Ectodermal cell (in vitro differentiated cells): ENCODE data around the gene SLC25A47. TPM values are rescaled to one million over a fixed set of nuclear protein-coding genes. Genes with fewer than 3 reads are reported as not detected.

ENCODE experiments used
- H3K27ac ChIP-seq: 2 replicates; pipeline ENCODE4 v1.7.0; 2013; ENCODE audit warnings: mild to moderate bottlenecking, low read depth, low read length; ENCODE audit not compliant: insufficient read depth, poor library complexity, severe bottlenecking
- H3K27me3 ChIP-seq: 2 replicates; pipeline ENCODE4 v1.7.0; 2013; ENCODE audit warnings: mild to moderate bottlenecking, low read length; ENCODE audit not compliant: insufficient read depth, control insufficient read depth, poor library complexity, severe bottlenecking
- H3K36me3 ChIP-seq: one replicate; pipeline ENCODE4 v1.7.0; 2013; ENCODE audit warnings: low read length; ENCODE audit not compliant: control insufficient read depth, insufficient read depth
- H3K4me1 ChIP-seq: one replicate; pipeline ENCODE4 v1.7.0; 2013; ENCODE audit warnings: low read length; ENCODE audit not compliant: control insufficient read depth, insufficient read depth
- H3K4me3 ChIP-seq: 2 replicates; pipeline ENCODE4 v1.7.0; 2013; ENCODE audit warnings: low read depth, low read length, control low read depth; ENCODE audit not compliant: insufficient read depth
- H3K9me3 ChIP-seq: 2 replicates; pipeline ENCODE4 v1.7.0; 2013; ENCODE audit warnings: mild to moderate bottlenecking, low read length, moderate library complexity; ENCODE audit not compliant: control insufficient read depth
- WGBS, 2 experiments: methylation state at CpG; one replicate each; pipeline ENCODE4 v1.1.7; 2013; ENCODE audit warnings: missing lambda C conversion rate in 2 of 2; 5-methylcytosine and 5-hydroxymethylcytosine counted together
- polyA plus RNA-seq, 4 experiments: library from polyadenylated mRNA; stranded (reverse); fragments of 50-300 nt; gene quantifications; one replicate each; pipeline ENCODE4 v1.2.3, GENCODE V29; 2013

SLC25A47 gene, protein sequence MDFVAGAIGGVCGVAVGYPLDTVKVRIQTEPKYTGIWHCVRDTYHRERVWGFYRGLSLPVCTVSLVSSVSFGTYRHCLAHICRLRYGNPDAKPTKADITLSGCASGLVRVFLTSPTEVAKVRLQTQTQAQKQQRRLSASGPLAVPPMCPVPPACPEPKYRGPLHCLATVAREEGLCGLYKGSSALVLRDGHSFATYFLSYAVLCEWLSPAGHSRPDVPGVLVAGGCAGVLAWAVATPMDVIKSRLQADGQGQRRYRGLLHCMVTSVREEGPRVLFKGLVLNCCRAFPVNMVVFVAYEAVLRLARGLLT
- polyA plus RNA-seq (2013, experiment 1 of 4), result not detected
- polyA plus RNA-seq (2013, experiment 2 of 4), result not detected
- not detected for polyA plus RNA-seq (2013, experiment 3 of 4)
- not detected for polyA plus RNA-seq (2013, experiment 4 of 4)

- H3K36me3 ChIP-seq, result no peaks in the 10 kb centered on the region
- WGBS, 2 experiments, result 89 to 90% methylated on average over 16 of the region's 16 CpGs
- H3K27ac ChIP-seq, result no peak within 1 kb of the TSS
These were observed at the start of gene SLC25A47 for GRCh38 chr14:100323121-100323941. Gene SLC25A47, plus strand, starts transcription at chr14:100323339. Its CDS starts 76 bp downstream, at chr14:100323415.

DNA sequence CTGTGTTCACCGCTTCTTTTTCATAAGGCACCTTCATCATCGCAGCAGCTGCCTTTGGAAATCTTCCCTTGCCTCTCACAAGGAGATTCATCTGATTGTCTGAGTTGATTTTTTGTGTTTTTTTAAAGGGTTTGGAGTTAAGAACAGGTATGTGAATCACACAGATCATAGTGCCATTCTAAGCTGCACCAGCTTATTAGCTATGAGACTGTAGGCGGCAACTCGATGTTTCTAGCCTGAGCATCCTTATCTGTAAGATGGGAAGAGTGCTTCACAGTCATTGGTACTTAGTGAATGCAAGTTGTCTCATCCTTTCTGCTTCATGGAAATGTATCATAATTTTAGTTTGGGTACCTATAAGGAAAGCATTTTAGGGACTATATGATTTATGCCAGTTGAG is 48.9 kb upstream of the SLC25A47 start:
- H3K27me3 ChIP-seq, result no peaks in the 10 kb centered on the region
- no peak overlapping the region for H3K27ac ChIP-seq
- WGBS, 2 experiments, result 96 to 97% methylated on average over 4 of the region's 4 CpGs
- peaks cover 7% of the 10 kb centered on the region for H3K36me3 ChIP-seq
- no peaks in the 10 kb centered on the region for H3K4me1 ChIP-seq
- no peaks in the 10 kb centered on the region for H3K9me3 ChIP-seq
- H3K4me3 ChIP-seq, result no peak overlapping the region

More at GRCh38 chr14:100323121-100323941, at the start of gene SLC25A47:
- Histone ChIP-seq H3K4me3 (no peak within 1 kb of the TSS), H3K27me3 (no peaks in the 10 kb centered on the region), H3K4me1 (no peaks in the 10 kb centered on the region), H3K9me3 (no peaks in the 10 kb centered on the region)

GRCh38 chr14:100275214-100275613 is 47.9 kb upstream of the SLC25A47 start:
- Histone ChIP-seq H3K27ac (no peak overlapping the region), H3K9me3 (no peaks in the 10 kb centered on the region), H3K4me3 (no peak overlapping the region), H3K4me1 (no peaks in the 10 kb centered on the region), H3K27me3 (no peaks in the 10 kb centered on the region), H3K36me3 (peaks cover 7% of the 10 kb centered on the region)
- 87 to 92% methylated on average over 6 to 7 of the region's 7 CpGs for WGBS, 2 experiments

DNA sequence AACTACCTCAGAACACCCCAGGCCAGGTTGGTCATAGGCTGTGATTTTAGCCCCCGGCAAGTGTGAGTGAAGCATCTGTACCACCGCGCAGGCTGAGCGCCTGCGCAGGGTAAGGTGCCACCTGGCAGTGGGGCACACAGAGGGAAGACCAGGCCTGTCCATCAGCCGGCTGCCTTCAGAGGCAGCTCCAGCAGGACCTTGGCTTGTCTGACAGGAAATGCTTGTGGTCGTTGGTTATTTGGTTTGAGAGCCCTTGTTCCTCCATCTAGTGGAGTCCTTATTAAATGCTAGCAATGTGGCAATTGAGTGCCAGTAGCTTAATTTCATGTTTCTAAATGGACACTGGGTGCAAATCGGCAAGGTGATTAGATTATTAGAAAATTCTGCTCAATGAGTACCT is 44.4 kb upstream of the SLC25A47 start:
- no peaks in the 10 kb centered on the region for H3K4me1 ChIP-seq
- H3K27ac ChIP-seq, result no peak overlapping the region
- H3K4me3 ChIP-seq, result no peak overlapping the region
- peaks cover 4% of the 10 kb centered on the region for H3K36me3 ChIP-seq
- H3K27me3 ChIP-seq, result no peaks in the 10 kb centered on the region
- no peaks in the 10 kb centered on the region for H3K9me3 ChIP-seq
- 94% methylated on average over 8 of the region's 8 CpGs for WGBS, 2 experiments

DNA sequence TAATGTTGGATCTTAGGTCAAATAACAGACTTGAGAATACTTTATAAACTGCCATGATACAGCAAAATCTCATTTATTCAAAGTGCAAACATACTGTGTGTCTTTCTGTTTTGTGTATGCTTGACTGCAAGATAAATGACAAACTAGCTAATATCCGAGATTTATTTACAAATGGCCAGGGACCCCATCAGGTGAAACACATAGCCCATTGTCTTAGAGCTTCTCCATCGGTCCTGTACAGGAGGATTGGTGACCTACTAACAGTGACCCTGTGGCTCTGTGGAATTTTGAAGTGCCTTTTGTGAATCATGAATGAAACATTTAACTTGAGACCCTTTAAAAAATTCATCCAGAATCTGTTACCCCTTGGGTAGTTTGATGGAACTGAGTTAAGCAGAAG is 44.0 kb upstream of the SLC25A47 start:
- Histone ChIP-seq H3K27me3 (no peaks in the 10 kb centered on the region), H3K27ac (no peak overlapping the region), H3K4me1 (no peaks in the 10 kb centered on the region), H3K36me3 (peaks cover 4% of the 10 kb centered on the region), H3K4me3 (no peak overlapping the region), H3K9me3 (no peaks in the 10 kb centered on the region)
- WGBS, 2 experiments, result 92 to 94% methylated on average over 2 of the region's 2 CpGs

- H3K4me3 ChIP-seq, result no peak overlapping the region
- no peaks in the 10 kb centered on the region for H3K27me3 ChIP-seq
- H3K9me3 ChIP-seq, result no peaks in the 10 kb centered on the region
- H3K27ac ChIP-seq, result no peak overlapping the region
- H3K36me3 ChIP-seq, result peaks cover 4% of the 10 kb centered on the region
- 94 to 96% methylated on average over 8 of the region's 8 CpGs for WGBS, 2 experiments
- H3K4me1 ChIP-seq, result no peaks in the 10 kb centered on the region
These were observed 43.6 kb upstream of the SLC25A47 start for GRCh38 chr14:100279563-100279962.

- 90 to 92% methylated on average over 11 of the region's 11 CpGs for WGBS, 2 experiments
- H3K4me3 ChIP-seq, result no peak overlapping the region
- peaks cover 4% of the 10 kb centered on the region for H3K36me3 ChIP-seq
- no peaks in the 10 kb centered on the region for H3K4me1 ChIP-seq
- no peaks in the 10 kb centered on the region for H3K27me3 ChIP-seq
- no peak overlapping the region for H3K27ac ChIP-seq
- no peaks in the 10 kb centered on the region for H3K9me3 ChIP-seq
These were observed 41.7 kb upstream of the SLC25A47 start for GRCh38 chr14:100281286-100282082.

- WGBS, 2 experiments, result 95 to 96% methylated on average over 7 of the region's 7 CpGs
- Histone ChIP-seq H3K4me3 (no peak overlapping the region), H3K27me3 (no peaks in the 10 kb centered on the region), H3K27ac (no peak overlapping the region), H3K36me3 (peaks cover 4% of the 10 kb centered on the region), H3K9me3 (no peaks in the 10 kb centered on the region), H3K4me1 (no peaks in the 10 kb centered on the region)
These were observed 41.1 kb upstream of the SLC25A47 start for GRCh38 chr14:100282083-100282350.

DNA sequence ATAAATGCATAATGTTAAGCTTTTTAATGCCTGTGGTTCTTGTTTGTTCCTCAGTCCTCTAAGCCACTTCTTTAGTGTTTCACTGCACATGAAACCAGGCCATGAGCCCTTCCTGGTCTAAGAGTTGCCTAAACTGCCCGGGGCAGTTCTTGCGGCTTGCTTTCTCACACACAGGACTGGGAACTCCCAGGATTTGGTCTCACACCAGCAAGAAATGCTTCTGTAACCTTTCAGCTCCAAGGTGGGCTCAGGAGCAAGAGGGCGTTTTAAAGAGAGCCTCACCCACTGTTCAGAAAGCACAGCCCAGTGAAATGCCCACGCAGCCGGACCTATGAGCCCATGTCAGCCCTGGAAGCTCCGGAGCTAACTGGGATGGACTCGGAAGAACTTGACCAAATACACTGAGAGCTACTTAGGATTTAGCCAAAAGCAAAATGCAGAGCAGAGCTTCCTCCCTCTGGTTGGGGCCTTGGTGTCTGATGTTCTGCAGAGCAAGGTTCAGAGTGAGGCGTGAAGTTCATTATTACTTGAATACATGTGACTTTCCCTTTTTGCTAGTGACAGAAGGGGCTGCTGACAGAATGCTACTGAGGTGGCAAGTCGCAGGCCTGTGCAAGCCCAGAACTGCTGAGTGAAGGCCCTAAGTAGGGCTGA is 40.2 kb upstream of the SLC25A47 start:
- Histone ChIP-seq H3K36me3 (no peaks in the 10 kb centered on the region), H3K27me3 (no peaks in the 10 kb centered on the region), H3K9me3 (no peaks in the 10 kb centered on the region), H3K4me1 (no peaks in the 10 kb centered on the region), H3K27ac (no peak overlapping the region), H3K4me3 (no peak overlapping the region)
- 96 to 97% methylated on average over 9 of the region's 9 CpGs for WGBS, 2 experiments
